Left forelimb (tissue), 1 donor: ENCODE results near the gene BBS1.

Experiments used
- DNase-seq: peaks from one replicate; pipeline ENCODE4 v3.0.0-alpha.2; 2018; ENCODE audit warnings: low spot score

Gene BBS1

GRCh38 chr11:66549696-66550095, 39.3 kb downstream of the BBS1 start:
- DNase-seq = no peak

DNA sequence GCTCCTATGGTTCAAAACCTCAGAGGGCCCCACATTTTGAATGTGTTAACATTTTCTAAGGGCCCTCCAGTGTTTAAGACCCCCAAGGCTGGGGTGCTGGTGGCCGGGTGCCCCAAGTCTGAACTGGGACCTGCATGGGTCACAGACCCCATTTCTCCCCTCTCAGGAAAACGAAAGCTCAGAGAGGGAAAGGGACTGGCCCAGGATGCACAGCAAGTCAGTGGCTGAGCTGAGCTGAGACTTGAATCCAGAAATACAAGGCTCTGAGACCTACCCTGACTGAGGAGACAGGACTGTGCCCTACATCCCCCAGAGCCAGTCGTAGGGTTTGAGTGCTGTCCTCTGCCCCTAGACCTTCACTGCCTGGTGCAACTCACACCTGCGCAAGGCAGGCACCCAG, 40.5 kb downstream of the BBS1 start:
- no peak for DNase-seq

DNA sequence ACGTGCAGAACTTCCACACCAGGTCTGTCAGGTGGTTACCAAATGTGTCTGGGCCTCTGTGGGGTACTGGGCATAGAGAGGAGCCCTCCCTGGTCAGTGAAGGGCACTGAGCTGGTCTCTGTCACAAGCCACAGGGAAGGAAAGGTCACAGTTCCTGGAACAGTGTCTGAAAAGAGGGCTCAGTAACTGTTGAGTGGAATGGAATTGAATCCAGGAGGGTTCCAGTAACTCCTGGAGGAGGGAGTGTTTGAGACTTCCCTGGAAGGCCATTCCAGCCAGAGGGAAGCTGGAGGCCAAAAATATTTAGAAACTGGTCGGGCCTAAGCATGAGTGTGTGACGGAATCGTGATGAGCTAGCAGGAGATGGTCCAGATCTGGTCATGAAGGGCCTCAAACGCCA, 44.2 kb downstream of the BBS1 start:
- DNase-seq = no peak

GRCh38 chr11:66555416-66555815, 45.0 kb downstream of the BBS1 start:
- DNase-seq = no peak

- DNase-seq = no peak
Observed at GRCh38 chr11:66556086-66556485, 45.7 kb downstream of the BBS1 start.

DNA sequence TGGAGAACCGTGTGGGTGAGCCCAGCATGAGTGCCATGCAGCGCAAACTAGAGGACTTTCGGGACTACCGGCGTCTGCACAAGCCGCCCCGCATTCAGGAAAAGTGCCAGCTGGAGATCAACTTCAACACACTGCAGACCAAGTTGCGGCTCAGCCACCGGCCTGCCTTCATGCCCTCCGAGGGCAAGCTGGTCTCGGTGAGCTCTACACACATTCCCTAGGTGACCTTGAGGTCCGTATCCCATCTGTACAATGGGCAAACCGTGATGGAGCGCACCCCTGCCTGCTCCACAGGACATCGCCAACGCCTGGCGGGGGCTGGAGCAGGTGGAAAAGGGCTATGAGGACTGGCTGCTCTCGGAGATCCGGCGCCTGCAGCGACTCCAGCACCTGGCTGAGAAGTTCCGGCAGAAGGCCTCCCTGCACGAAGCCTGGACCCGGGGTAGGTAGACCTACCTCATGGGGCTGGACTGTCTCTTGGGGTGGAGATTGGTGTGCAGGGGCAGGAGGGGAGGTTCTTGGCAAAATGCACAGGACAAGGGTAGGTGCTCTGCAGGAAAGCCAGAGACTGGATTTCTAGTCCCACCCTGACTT, 47.4 kb downstream of the BBS1 start:
- no peak for DNase-seq

DNA sequence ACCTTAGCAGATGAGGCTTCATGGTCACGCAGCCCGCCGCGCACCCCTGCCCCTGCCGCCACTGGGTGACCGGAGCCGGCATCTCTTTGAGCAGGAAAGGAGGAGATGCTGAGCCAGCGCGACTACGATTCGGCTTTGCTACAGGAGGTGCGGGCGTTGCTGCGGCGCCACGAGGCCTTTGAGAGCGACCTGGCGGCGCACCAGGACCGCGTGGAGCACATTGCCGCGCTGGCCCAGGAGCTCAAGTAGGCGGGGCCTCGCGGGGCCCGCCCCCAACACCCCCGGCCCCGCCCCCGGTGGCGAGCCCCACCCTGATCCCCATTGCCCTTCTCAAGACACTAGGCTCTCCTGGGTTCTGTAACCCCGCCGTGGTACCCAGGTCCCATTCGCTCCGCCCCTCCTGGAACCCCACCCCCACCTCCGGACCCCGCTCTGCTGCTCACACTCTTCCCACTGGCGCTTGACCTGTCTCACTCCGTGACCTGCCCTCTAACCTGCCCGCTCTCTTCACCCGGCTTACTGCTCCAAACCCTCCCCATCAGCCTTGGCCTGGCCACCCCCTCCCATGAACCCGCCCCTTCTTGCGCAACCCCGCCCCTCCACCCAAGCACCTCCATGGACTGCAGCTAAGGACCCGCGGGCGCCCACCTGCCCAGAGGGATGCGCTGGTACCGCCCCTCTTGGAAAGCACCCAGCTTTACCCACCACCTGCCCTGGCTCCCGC, 48.9 kb downstream of the BBS1 start:
- DNase-seq = peak; percentile 63

DNA sequence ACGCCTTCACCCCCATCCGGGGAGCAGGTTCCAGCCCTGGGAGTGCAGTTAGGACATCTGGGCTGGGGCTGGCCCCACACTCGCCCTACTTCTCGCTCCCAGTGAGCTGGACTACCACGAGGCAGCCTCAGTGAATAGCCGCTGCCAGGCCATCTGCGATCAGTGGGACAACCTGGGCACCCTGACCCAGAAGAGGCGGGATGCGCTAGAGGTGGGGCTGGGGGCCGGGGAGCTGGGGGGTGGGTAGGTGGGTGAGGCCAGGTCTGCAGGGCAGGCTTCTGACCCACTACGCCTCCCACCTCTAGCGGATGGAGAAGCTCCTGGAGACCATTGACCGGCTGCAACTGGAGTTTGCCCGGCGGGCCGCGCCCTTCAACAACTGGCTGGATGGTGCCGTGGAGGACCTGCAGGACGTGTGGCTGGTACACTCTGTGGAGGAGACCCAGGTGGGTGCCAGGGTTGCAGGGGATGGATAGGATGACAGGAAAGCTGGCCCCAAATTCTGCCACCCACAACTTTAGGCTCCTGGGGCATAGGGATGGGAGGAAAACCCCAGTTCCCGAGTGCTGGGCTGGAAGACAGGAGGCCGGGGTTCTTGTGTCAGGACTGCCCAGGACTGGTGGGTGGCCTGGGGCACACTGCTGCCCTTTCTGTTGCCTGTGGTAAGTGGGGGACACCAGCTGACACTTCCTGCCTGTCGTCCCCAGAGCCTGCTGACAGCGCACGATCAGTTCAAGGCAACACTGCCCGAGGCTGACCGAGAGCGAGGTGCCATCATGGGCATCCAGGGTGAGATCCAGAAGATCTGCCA, 49.6 kb downstream of the BBS1 start:
- peak; percentile 59 for DNase-seq

GRCh38 chr11:66561178-66561974, 50.9 kb downstream of the BBS1 start:
- DNase-seq = peak; percentile 44

DNA sequence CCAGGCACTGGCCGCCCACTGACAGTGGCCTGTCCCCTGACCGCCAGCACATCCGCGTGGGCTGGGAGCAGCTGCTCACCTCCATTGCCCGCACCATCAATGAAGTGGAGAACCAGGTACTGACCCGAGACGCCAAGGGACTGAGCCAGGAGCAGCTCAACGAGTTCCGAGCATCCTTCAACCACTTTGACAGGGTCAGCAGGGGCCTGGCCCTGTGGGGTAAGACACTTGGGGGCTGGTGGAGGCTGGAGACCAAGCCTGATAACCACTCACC, 51.5 kb downstream of the BBS1 start:
- no peak for DNase-seq

DNA sequence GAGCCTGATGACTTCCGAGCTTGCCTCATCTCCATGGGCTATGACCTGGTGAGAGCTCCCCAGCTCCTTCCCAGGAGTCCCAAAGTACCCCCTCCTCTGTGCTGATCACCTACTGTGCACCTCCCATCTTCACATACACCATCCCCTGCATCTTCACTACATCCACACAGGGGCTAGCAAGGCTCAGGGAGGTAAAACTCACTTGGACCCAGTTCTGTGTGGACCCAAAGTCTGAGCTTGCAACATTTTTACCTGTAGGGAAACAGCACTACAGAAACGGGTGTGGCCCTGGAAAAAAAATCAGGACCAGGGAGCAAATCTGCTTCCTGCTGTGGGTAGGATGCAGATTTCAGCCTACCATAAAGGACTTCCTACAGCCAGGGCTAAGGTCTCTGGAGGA, 51.8 kb downstream of the BBS1 start:
- no peak for DNase-seq

DNA sequence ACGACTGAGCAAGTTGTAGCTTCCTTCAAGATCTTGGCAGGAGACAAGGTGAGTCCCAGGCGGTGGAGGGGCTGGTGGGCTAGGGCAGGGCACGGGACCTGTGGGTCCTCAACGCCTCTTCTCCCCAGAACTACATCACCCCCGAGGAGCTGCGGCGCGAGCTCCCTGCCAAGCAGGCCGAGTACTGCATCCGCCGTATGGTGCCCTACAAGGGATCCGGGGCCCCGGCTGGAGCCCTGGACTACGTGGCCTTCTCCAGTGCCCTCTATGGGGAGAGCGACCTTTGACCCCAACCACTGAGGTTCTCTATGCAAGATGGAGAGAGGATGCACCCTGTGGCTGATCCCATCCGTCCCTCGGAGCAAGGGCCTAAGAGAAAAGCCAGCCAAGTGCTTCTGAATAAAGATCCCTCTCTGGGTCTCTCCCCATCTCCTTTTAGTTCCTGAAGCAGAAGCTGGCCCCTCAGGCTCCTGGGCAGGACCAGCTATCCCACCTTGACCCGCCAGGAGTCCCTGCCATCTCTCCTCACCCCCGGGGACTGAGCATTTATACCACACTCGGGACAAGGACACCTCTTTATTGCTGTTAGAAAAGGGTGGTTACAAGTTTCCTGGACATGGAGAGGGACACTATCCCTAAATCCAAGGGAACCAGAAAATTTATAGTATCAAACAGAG, 52.6 kb downstream of the BBS1 start:
- DNase-seq = no peak

DNA sequence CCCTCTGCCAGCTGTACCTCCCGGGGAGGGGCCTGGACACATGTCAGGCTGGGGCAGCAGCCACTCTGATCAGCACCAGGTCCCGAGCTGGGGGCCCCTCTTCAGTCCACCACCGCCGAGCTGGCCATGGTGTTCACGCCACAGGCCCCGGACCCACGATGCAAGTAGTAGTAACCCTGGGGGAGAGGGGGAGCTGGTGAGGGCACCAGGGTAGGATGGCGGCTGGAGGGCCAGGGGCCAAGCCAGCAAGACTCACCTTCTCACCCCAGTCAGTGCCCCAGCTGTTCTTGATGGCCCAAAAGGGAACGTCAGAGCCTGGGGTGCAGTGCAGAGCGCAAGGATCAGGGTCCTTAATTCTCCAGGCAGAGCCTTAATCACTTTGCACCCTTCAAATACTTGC, 53.4 kb downstream of the BBS1 start:
- no peak for DNase-seq

GRCh38 chr11:66564538-66564937, 54.1 kb downstream of the BBS1 start:
- no peak for DNase-seq

DNA sequence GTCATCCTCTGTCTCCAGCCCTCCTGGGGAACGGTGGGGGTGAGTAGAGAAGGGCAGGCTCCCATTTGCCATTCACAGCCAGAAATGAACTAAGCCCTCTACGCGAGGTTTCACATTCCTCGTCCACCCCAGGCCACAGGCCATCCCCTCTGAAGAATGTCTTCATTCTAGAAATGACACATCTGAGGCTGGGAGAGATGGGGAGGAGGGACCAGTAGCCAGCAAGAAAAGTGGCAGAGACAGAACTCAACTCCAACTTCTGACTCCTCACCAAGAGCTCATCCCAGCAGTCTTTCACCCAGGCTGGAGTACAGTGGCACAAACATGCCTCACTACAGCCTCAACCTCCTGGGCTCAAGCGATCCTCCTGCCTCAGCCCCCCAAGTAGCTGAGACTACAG, 54.5 kb downstream of the BBS1 start:
- DNase-seq = no peak

GRCh38 chr11:66566221-66566620, 55.8 kb downstream of the BBS1 start:
- no peak for DNase-seq

DNA sequence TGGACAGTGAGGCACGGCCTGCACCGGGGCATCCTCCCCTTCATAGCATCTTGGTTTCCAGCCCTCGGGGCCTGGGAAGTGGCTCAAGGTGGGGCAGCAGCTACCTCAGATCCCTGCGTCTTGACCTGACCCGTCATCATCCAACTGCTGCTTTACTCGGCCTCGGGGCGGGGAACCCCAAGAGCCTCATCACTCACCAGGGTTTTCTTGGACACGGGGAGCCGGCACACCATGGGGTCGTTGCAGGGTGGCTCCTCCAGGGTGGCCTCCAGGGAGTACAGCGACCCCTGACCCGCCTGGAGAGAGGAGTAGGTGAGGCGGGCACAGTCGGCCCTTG, 57.3 kb downstream of the BBS1 start:
- DNase-seq = no peak

DNA sequence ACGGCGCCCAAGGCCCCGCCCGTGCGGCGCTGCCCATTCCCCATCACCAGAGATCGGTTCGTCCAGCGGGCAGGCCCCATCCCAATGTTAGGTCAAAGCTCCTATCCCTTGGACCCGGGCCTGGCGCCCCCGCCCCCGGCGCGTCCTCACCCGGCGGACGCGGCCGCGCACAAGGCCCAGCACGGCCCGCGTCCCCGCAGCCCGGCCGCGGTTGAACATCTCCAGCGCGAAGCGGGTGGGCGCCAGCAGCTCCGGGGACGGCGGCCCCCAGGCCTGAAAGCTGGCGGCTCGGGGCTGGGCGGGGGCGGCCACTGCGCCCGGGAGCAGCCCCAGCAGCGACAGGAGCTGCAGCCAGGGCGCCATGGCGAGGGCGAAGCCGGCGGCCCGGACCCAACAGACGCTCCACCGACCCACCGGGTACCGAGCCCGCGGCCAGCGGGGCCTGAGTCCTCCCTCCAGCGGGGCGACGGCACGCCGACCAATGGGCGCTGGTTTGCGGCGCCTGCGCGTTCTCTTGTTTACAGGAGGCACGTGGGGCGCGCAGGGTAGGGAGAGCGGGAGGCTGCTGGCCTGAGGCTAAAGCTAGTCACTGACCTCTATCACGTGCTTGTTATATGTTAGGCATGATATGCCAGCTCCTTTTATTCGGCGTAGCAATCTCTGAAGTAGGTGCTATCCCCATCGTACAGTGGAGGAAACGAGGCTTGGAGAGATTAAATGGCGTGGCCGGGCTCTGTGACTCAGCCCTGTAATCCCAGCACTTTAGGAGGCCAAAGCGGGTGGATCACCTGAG, 57.9 kb downstream of the BBS1 start, which contains the start of gene CTSF:
CTSF (minus strand) TSS at position 483 of the 793 bp plus-strand sequence; CDS start at position 363, 120 bp downstream.
- DNase-seq = no peak

DNA sequence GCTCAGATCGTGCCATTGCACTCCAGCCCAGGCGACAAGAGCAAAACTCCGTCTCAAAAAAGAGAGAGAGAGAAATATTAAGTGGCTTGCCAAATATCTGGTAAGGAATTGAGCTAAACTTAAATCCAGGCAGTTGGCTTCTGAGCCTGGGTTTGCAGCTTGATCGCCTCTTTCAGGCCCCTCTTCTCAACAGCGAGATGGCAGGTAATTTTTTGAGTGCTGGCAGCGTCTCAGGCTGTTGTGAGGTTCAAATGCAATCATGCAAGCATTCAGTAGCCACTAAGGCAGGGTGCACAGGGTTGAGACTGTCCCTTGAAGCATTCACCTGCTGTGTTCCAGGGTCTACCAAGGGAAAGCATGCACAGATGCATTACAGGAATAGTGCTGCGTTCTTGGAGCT, 58.6 kb downstream of the BBS1 start:
- DNase-seq = no peak

- DNase-seq = no peak
Observed at GRCh38 chr11:66570079-66570849, 59.8 kb downstream of the BBS1 start.

DNA sequence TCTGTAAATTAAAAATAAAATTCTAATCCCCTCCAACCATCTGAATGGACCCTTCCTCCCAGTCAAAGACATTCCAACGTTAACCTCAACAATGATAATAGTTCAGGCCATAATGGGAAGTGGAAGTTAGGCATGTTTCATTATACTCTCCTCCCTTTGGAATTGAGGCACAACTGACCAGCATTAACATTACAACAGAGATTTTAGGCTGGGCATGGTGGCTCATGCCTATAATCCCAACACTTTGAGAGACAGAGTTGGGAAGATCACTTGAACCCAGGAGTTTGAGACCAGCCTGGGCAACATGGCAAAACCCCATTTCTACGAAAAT, 60.4 kb downstream of the BBS1 start:
- no peak for DNase-seq
